ENCODE results near the gene PLEKHA7.

- TF ChIP-seq POLR2A (IDR thresholded peaks at IDR 0.05) = no peak
- no peak for TF ChIP-seq CTCF (IDR thresholded peaks at IDR 0.05)
Observed at GRCh38 chr11:16800382-16800781, 213.8 kb downstream of the PLEKHA7 start.

Measured in right lobe of liver (tissue), 4 donors.